ENCODE results near the gene TMEM255B. TPM values are rescaled to one million over a fixed set of nuclear protein-coding genes. Genes with fewer than 3 reads are reported as not detected.

TMEM255B gene
- total and polyA plus RNA-seq, 5 donors from 2014 or later = 0.02 to 1.3 (median 0.11) TPM; not detected in 1

- Mint-ChIP-seq H3K9me3 (no peaks in the 10 kb centered on the region), H3K27me3 (peaks cover 4% of the 10 kb centered on the region), H3K4me1 (peaks cover 0 to 15% (median 2%) of the 10 kb centered on the region in 4 donors), H3K4me3 (no peak overlapping the region), H3K36me3 (no peaks in the 10 kb centered on the region), H3K27ac (no peak overlapping the region)
- Histone ChIP-seq H3K36me3 (ENCODE audit: control insufficient read depth, insufficient read depth, low read length) (no peaks in the 10 kb centered on the region), H3K27me3 (ENCODE audit: control insufficient read depth, insufficient read depth, low read length) (no peaks in the 10 kb centered on the region), H3K27ac (ENCODE audit: insufficient read depth, low read length, poor library complexity, severe bottlenecking) (no peak overlapping the region), H3K4me3 (ENCODE audit: low read depth, low read length) (no peak overlapping the region), H3K4me1 (ENCODE audit: control insufficient read depth, insufficient read depth, low read length, poor library complexity, severe bottlenecking) (peaks cover 7% of the 10 kb centered on the region), H3K9me3 (ENCODE audit: control insufficient read depth in 2 of 2, low read length in 2 of 2) (no peaks in the 10 kb centered on the region)
- DNase-seq (no peak), ATAC-seq (ENCODE audit: low read depth in 2 of 2) (no peak)
Measured at GRCh38 chr13:113852536-113853517, 93.8 kb downstream of the TMEM255B start.

- Mint-ChIP-seq H3K4me3 (peak overlapping the region in 1 of 4 donors; percentile 6), H3K4me1 (peaks cover 0 to 15% (median 2%) of the 10 kb centered on the region in 4 donors), H3K27ac (peak overlapping the region; percentile 21 to 64 (median 29)), H3K27me3 (no peaks in the 10 kb centered on the region), H3K9me3 (no peaks in the 10 kb centered on the region), H3K36me3 (no peaks in the 10 kb centered on the region)
- peaks cover 7% of the 10 kb centered on the region for H3K4me1 ChIP-seq (ENCODE audit: control insufficient read depth, insufficient read depth, low read length, poor library complexity, severe bottlenecking)
- no peak overlapping the region for H3K27ac ChIP-seq (ENCODE audit: insufficient read depth, low read length, poor library complexity, severe bottlenecking)
- no peaks in the 10 kb centered on the region for H3K9me3 ChIP-seq (ENCODE audit: control insufficient read depth in 2 of 2, low read length in 2 of 2)
- DNase-seq = no peak
- no peaks in the 10 kb centered on the region for H3K36me3 ChIP-seq (ENCODE audit: control insufficient read depth, insufficient read depth, low read length)
- no peaks in the 10 kb centered on the region for H3K27me3 ChIP-seq (ENCODE audit: control insufficient read depth, insufficient read depth, low read length)
- ATAC-seq (ENCODE audit: low read depth in 2 of 2) = no peak
- H3K4me3 ChIP-seq (ENCODE audit: low read depth, low read length) = no peak overlapping the region
Measured at GRCh38 chr13:113853518-113854237, 94.7 kb downstream of the TMEM255B start.

DNA sequence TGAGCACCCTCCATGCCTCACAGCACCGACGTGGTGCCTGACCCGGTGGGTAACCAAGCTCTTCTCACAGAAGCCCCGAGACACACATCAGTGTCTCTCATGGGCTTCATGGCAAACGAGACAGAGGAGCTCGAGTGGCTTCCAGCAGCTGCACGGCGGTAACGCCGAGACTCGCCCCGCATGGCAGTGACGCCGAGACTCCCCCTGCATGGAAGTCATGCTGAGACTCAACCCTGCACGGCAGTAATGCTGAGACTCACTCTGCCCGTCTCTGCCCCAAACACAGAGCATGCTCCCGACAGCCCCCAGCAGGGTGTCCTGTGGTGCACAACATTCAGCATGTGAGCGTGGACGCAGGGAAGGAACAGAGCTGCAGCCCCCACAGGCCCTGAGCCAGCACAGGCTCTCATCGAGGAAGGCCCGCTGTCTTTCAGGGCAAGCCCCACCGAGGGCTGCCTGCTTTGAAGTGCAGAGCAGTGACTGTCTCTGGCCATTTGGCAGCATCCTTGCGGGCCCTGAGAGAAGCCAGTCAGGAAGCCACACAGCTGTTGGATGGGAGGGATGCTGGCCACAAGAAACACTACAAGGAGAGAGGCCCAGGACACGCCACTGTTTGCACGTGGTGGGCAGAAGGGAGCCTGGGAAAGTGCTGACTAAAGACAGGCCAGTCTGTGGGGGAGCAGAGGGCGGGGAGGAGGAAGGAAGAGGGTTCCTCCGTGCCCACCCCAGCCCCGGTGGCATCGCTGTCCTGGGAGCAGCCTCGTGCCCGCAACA lies 95.4 kb downstream of the TMEM255B start:
- H3K4me1 ChIP-seq (ENCODE audit: control insufficient read depth, insufficient read depth, low read length, poor library complexity, severe bottlenecking) = peaks cover 7% of the 10 kb centered on the region
- Mint-ChIP-seq H3K9me3 (no peaks in the 10 kb centered on the region), H3K27ac (peak overlapping the region in 1 of 3 donors; percentile 29), H3K36me3 (no peaks in the 10 kb centered on the region), H3K27me3 (no peaks in the 10 kb centered on the region), H3K4me3 (peak overlapping the region in 1 of 4 donors; percentile 8), H3K4me1 (peaks cover 0 to 15% (median 2%) of the 10 kb centered on the region in 4 donors)
- H3K9me3 ChIP-seq (ENCODE audit: control insufficient read depth in 2 of 2, low read length in 2 of 2) = no peaks in the 10 kb centered on the region
- H3K4me3 ChIP-seq (ENCODE audit: low read depth, low read length) = no peak overlapping the region
- no peak for DNase-seq
- H3K36me3 ChIP-seq (ENCODE audit: control insufficient read depth, insufficient read depth, low read length) = no peaks in the 10 kb centered on the region
- no peak for ATAC-seq (ENCODE audit: low read depth in 2 of 2)
- H3K27me3 ChIP-seq (ENCODE audit: control insufficient read depth, insufficient read depth, low read length) = no peaks in the 10 kb centered on the region
- no peak overlapping the region for H3K27ac ChIP-seq (ENCODE audit: insufficient read depth, low read length, poor library complexity, severe bottlenecking)

DNA sequence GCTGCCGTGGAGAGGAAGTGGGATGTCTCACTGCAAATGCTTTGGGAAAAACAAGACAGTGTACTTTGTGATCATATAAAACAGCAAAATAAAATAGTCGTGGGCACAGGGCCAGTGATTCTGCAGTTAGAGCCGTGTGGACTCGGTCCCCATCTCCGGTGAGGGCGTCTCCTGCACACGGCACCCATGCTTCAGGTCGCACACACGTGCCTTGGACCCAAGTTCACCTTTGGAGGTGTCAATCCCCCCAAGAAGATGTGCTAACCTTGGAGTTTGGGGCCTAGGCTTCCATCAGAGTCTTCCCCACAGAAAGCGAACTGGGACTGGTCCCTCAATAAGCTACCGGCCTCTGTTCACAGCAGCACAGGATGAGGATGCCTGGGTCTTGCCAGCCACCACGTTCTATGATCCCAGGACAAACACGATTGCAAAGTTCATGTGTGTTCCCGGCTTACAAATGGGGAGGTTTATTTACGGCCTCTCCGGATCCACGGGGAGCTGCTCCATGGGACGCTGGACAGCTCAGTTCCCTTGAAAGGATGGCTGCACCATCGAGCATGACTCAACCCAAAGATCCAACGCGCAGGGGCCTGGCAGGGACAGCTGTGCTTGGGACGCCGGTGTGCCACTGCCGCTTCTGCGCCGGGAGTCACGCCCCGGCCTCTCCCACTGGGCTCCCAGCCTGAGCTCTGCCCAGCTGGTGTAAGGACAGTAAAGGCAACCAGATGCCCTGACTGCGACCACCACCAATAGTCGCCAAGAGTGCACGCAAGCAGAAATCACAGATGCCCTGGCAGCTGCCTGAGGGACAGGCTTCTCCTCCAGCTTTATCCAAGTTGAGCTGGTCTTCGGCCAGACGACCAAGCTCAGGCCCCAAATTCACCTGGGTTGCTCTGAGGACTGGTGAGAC lies 96.2 kb downstream of the TMEM255B start:
- Histone ChIP-seq H3K4me3 (ENCODE audit: low read depth, low read length) (no peak overlapping the region), H3K36me3 (ENCODE audit: control insufficient read depth, insufficient read depth, low read length) (no peaks in the 10 kb centered on the region), H3K27me3 (ENCODE audit: control insufficient read depth, insufficient read depth, low read length) (no peaks in the 10 kb centered on the region), H3K9me3 (ENCODE audit: control insufficient read depth in 2 of 2, low read length in 2 of 2) (no peaks in the 10 kb centered on the region), H3K27ac (ENCODE audit: insufficient read depth, low read length, poor library complexity, severe bottlenecking) (no peak overlapping the region), H3K4me1 (ENCODE audit: control insufficient read depth, insufficient read depth, low read length, poor library complexity, severe bottlenecking) (peaks cover 7% of the 10 kb centered on the region)
- DNase-seq = no peak
- Mint-ChIP-seq H3K4me1 (peaks cover 0 to 15% (median 2%) of the 10 kb centered on the region in 4 donors), H3K27me3 (peaks cover 2% of the 10 kb centered on the region), H3K4me3 (peak overlapping the region in 1 of 4 donors; percentile 8), H3K27ac (no peak overlapping the region), H3K9me3 (no peaks in the 10 kb centered on the region), H3K36me3 (no peaks in the 10 kb centered on the region)
- no peak for ATAC-seq (ENCODE audit: low read depth in 2 of 2)

DNA sequence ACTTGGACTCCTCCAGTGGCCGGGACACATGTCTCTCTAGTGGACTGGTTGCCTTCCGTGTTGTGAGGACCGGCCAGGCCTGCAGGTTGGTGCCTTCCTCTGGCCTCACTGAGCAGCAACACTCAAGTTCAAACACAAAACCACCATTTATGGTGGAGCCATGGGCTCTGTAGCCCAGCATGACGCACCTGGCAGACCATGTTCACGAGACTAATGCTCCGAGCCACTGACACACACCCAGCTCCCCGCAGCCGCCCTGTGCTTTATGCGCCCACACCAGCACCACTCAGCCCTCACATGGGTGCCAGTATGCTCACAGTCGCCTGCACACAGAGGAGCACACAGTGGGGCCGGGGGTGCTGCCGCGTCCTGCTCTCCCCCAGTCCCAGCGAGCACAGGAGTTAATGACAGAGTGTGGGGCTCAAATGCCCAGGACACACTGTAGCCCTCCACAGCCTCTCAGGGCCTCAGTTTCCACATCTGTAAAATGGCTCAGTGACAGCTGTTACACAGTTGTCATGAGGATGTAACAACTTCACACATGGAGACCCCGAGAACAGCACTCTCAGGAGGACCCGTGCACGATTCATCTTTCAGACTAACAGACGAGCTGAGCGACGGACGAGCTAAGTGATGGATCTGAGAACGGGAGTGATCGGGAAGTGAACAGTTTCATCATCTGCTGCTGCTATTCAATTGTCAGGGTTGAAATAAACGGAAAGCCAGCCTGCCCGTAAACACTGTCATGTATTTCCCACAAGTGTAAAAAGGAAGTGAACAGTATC lies 97.1 kb downstream of the TMEM255B start:
- peaks cover 4% of the 10 kb centered on the region for H3K27me3 Mint-ChIP-seq
- H3K36me3 Mint-ChIP-seq = no peaks in the 10 kb centered on the region
- H3K4me1 Mint-ChIP-seq = peaks cover 0 to 17% (median 2%) of the 10 kb centered on the region in 4 donors
- Histone ChIP-seq H3K36me3 (ENCODE audit: control insufficient read depth, insufficient read depth, low read length) (no peaks in the 10 kb centered on the region), H3K4me1 (ENCODE audit: control insufficient read depth, insufficient read depth, low read length, poor library complexity, severe bottlenecking) (peaks cover 7% of the 10 kb centered on the region), H3K27me3 (ENCODE audit: control insufficient read depth, insufficient read depth, low read length) (no peaks in the 10 kb centered on the region), H3K9me3 (ENCODE audit: control insufficient read depth in 2 of 2, low read length in 2 of 2) (no peaks in the 10 kb centered on the region), H3K27ac (ENCODE audit: insufficient read depth, low read length, poor library complexity, severe bottlenecking) (no peak overlapping the region), H3K4me3 (ENCODE audit: low read depth, low read length) (no peak overlapping the region)
- ATAC-seq (ENCODE audit: low read depth in 2 of 2) (no peak), DNase-seq (no peak)
- H3K9me3 Mint-ChIP-seq = peaks cover 0 to 2% (median 0%) of the 10 kb centered on the region in 7 donors
- H3K4me3 Mint-ChIP-seq = no peak overlapping the region
- H3K27ac Mint-ChIP-seq = no peak overlapping the region

DNA sequence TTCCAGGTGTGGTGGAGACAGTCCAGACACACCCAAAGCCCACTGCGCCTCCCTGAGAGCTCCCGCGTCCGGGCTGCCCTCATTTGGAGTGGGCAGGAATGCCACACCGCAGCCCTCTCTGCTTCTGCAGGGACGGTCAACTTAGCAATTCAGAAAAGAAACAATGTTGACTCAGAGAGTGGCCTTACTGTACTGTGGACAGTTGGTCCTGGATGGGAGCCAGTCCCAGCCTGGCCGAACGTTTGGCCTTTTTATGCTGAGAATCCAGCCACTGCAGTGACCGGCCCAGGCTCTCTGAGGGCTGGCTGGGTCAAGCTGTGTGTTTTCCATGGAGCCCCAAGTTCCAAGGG lies 97.7 kb downstream of the TMEM255B start:
- ATAC-seq (ENCODE audit: low read depth in 2 of 2) = no peak
- DNase-seq = no peak
- H3K9me3 ChIP-seq (ENCODE audit: control insufficient read depth in 2 of 2, low read length in 2 of 2) = no peaks in the 10 kb centered on the region
- no peaks in the 10 kb centered on the region for H3K27me3 ChIP-seq (ENCODE audit: control insufficient read depth, insufficient read depth, low read length)
- H3K27ac ChIP-seq (ENCODE audit: insufficient read depth, low read length, poor library complexity, severe bottlenecking) = no peak overlapping the region
- Mint-ChIP-seq H3K4me3 (no peak overlapping the region), H3K27ac (no peak overlapping the region), H3K36me3 (no peaks in the 10 kb centered on the region), H3K4me1 (peaks cover 0 to 17% (median 2%) of the 10 kb centered on the region in 4 donors), H3K27me3 (peaks cover 4% of the 10 kb centered on the region), H3K9me3 (peaks cover 0 to 2% (median 0%) of the 10 kb centered on the region in 7 donors)
- H3K4me1 ChIP-seq (ENCODE audit: control insufficient read depth, insufficient read depth, low read length, poor library complexity, severe bottlenecking) = peaks cover 7% of the 10 kb centered on the region
- H3K36me3 ChIP-seq (ENCODE audit: control insufficient read depth, insufficient read depth, low read length) = no peaks in the 10 kb centered on the region
- no peak overlapping the region for H3K4me3 ChIP-seq (ENCODE audit: low read depth, low read length)
